Activated CD8-positive, alpha-beta T cell treated with anti-CD3 and anti-CD28 coated beads, Interleukin-2, amount 10 ng/mL, durations not matched to agents 7 days and 5 days (primary cell): Measurements from ENCODE around the gene LINGO4. TPM values are rescaled to one million over a fixed set of nuclear protein-coding genes. Genes with fewer than 3 reads are reported as not detected.
"Not testable (repeated sequence)": the region's sequence is repeated elsewhere in the genome, so short reads cannot be mapped to it uniquely, and the experiment has no call there.

Source experiments
- ATAC-seq: fragments of 150-1000 bp; cut with Tn5 transposase; one replicate; pipeline ENCODE4 v1.10.0; 2021; ENCODE audit warnings: moderate library complexity
- CTCF ChIA-PET: fragments of 350-600 bp; sonication (Branson Sonifier 250); formaldehyde crosslinking; loops from one replicate; lab custom pipeline; 2021; ENCODE audit warnings: antibody characterized with exemption; lab: Charles Lee
- POLR2A ChIA-PET: fragments of 350-600 bp; sonication (Branson Sonifier 250); formaldehyde crosslinking; loops from one replicate; lab custom pipeline; 2021; ENCODE audit warnings: antibody characterized with exemption; lab: Charles Lee
- DNase-seq: peaks from one replicate; pipeline ENCODE4 v3.0.0-alpha.2; 2020
- H3K27ac Mint-ChIP-seq: one replicate; pipeline ENCODE4 v1.8.0; 2021; ENCODE audit warnings: mild to moderate bottlenecking, mixed read lengths
- H3K27me3 Mint-ChIP-seq: one replicate; pipeline ENCODE4 v1.8.0; 2021; ENCODE audit warnings: low read depth, mixed read lengths
- H3K36me3 Mint-ChIP-seq: one replicate; pipeline ENCODE4 v1.8.0; 2021; ENCODE audit warnings: low read depth, mixed read lengths
- H3K4me1 Mint-ChIP-seq: one replicate; pipeline ENCODE4 v1.8.0; 2021; ENCODE audit warnings: low read depth, mixed read lengths
- H3K4me3 Mint-ChIP-seq: one replicate; pipeline ENCODE4 v1.8.0; 2021; ENCODE audit warnings: mild to moderate bottlenecking, mixed read lengths
- H3K9me3 Mint-ChIP-seq: one replicate; pipeline ENCODE4 v1.8.0; 2022; ENCODE audit warnings: mixed read lengths; ENCODE audit not compliant: insufficient read depth
- total RNA-seq, 2 experiments: library from RNA; stranded (reverse); gene quantifications; one replicate each; pipeline ENCODE4 v1.2.3, GENCODE V29; 2021

The LINGO4 gene
- total RNA-seq, 2 experiments from 2014 or later: 0.16 to 0.32 TPM

GRCh38 chr1:151780736-151781135 lies 24.5 kb downstream of the LINGO4 start:
- POLR2A ChIA-PET, H3K4me3 Mint-ChIP-seq, H3K4me1 Mint-ChIP-seq, DNase-seq, CTCF ChIA-PET, H3K27ac Mint-ChIP-seq, ATAC-seq, H3K36me3 Mint-ChIP-seq, H3K9me3 Mint-ChIP-seq, H3K27me3 Mint-ChIP-seq: not testable (repeated sequence)

GRCh38 chr1:151779852-151780251 lies 25.4 kb downstream of the LINGO4 start:
- Mint-ChIP-seq H3K27me3 (no peaks in the 10 kb centered on the region), H3K9me3 (no peaks in the 10 kb centered on the region), H3K27ac (no peak overlapping the region), H3K4me1 (peaks cover 2% of the 10 kb centered on the region), H3K36me3 (peaks cover 9% of the 10 kb centered on the region), H3K4me3 (no peak overlapping the region)
- ATAC-seq (no peak), DNase-seq (no peak)
- POLR2A ChIA-PET: no interaction called here
- CTCF ChIA-PET: no interaction called here

GRCh38 chr1:151777317-151777716 lies 27.9 kb downstream of the LINGO4 start:
- H3K4me3 Mint-ChIP-seq: no peak overlapping the region
- CTCF ChIA-PET: interaction anchor here (0.8 to 1.5 kb wide), 2 partner anchors 13 to 43 kb away, joined by 3 read pairs; partner anchors contain the start of gene TDRKH

GRCh38 chr1:151776665-151777062 lies 28.6 kb downstream of the LINGO4 start:
- Mint-ChIP-seq H3K9me3 (no peaks in the 10 kb centered on the region), H3K27me3 (no peaks in the 10 kb centered on the region), H3K4me1 (peaks cover 2% of the 10 kb centered on the region), H3K4me3 (no peak overlapping the region), H3K27ac (no peak overlapping the region), H3K36me3 (peaks cover 9% of the 10 kb centered on the region)
- ATAC-seq: no peak
- ChIA-PET POLR2A (interaction anchor here (0.7 kb wide), 1 partner anchor 35 kb away, joined by 3 read pairs; no protein-coding TSS in a partner anchor), CTCF (interaction anchor here (1.5 kb wide), 1 partner anchor 42 kb away, joined by 3 read pairs; no protein-coding TSS in a partner anchor)
- DNase-seq: no peak

More at GRCh38 chr1:151777317-151777716, 27.9 kb downstream of the LINGO4 start:
- ATAC-seq (no peak), DNase-seq (no peak)
- Mint-ChIP-seq H3K4me1 (peaks cover 2% of the 10 kb centered on the region), H3K27ac (no peak overlapping the region), H3K36me3 (peaks cover 9% of the 10 kb centered on the region), H3K27me3 (no peaks in the 10 kb centered on the region), H3K9me3 (no peaks in the 10 kb centered on the region)
- POLR2A ChIA-PET: interaction anchor here (0.6 to 1.0 kb wide), 2 partner anchors 10 to 35 kb away, joined by 3 to 4 read pairs; no protein-coding TSS in a partner anchor

- ChIA-PET CTCF (interaction anchor here (1.1 to 1.5 kb wide), 2 partner anchors 19 to 42 kb away, joined by 3 read pairs; no protein-coding TSS in a partner anchor), POLR2A (interaction anchor here (0.7 kb wide), 1 partner anchor 35 kb away, joined by 3 read pairs; no protein-coding TSS in a partner anchor)
- DNase-seq: no peak
- Mint-ChIP-seq H3K27me3 (no peaks in the 10 kb centered on the region), H3K4me3 (no peak overlapping the region), H3K4me1 (peaks cover 2% of the 10 kb centered on the region), H3K27ac (no peak overlapping the region), H3K9me3 (no peaks in the 10 kb centered on the region), H3K36me3 (peaks cover 5% of the 10 kb centered on the region)
- no peak for ATAC-seq
Observed at GRCh38 chr1:151775894-151776664, 29.1 kb downstream of the LINGO4 start.

- ChIA-PET POLR2A (interaction anchor here (1.9 kb wide), 1 partner anchor 11 kb away, joined by 9 read pairs; the partner anchor contains the start of gene MRPL9), CTCF (interaction anchor here (0.6 to 1.1 kb wide), 2 partner anchors 18 to 178 kb away, joined by 3 read pairs; no protein-coding TSS in a partner anchor)
- Mint-ChIP-seq H3K9me3 (no peaks in the 10 kb centered on the region), H3K4me3 (no peak overlapping the region), H3K4me1 (no peaks in the 10 kb centered on the region), H3K27ac (no peak overlapping the region), H3K36me3 (peaks cover 5% of the 10 kb centered on the region), H3K27me3 (no peaks in the 10 kb centered on the region)
- no peak for DNase-seq
- no peak for ATAC-seq
Observed at GRCh38 chr1:151774256-151774922, 30.8 kb downstream of the LINGO4 start.

GRCh38 chr1:151773702-151774101 lies 31.5 kb downstream of the LINGO4 start:
- POLR2A ChIA-PET: interaction anchor here (1.9 kb wide), 1 partner anchor 10 kb away, joined by 9 read pairs; the partner anchor contains the start of gene MRPL9
- H3K27me3 Mint-ChIP-seq: no peaks in the 10 kb centered on the region
- H3K27ac Mint-ChIP-seq: no peak overlapping the region
- CTCF ChIA-PET: interaction anchor here (0.6 kb wide), 1 partner anchor 179 kb away, joined by 3 read pairs; no protein-coding TSS in a partner anchor
- no peaks in the 10 kb centered on the region for H3K4me1 Mint-ChIP-seq
- ATAC-seq: no peak
- H3K4me3 Mint-ChIP-seq: no peak overlapping the region
- no peak for DNase-seq
- H3K9me3 Mint-ChIP-seq: no peaks in the 10 kb centered on the region
- peaks cover 5% of the 10 kb centered on the region for H3K36me3 Mint-ChIP-seq

GRCh38 chr1:151769270-151769669 lies 35.9 kb downstream of the LINGO4 start:
- DNase-seq, POLR2A ChIA-PET, ATAC-seq, H3K27ac Mint-ChIP-seq, H3K4me3 Mint-ChIP-seq, H3K27me3 Mint-ChIP-seq, H3K36me3 Mint-ChIP-seq, H3K9me3 Mint-ChIP-seq, CTCF ChIA-PET: not testable (repeated sequence)
- H3K4me1 Mint-ChIP-seq: peaks cover 10% of the 10 kb centered on the region

- DNase-seq, H3K9me3 Mint-ChIP-seq, H3K27ac Mint-ChIP-seq, ATAC-seq, H3K36me3 Mint-ChIP-seq, H3K4me3 Mint-ChIP-seq, CTCF ChIA-PET, H3K27me3 Mint-ChIP-seq: not testable (repeated sequence)
- H3K4me1 Mint-ChIP-seq: peaks cover 18% of the 10 kb centered on the region
- POLR2A ChIA-PET: interaction anchor here (1.6 kb wide), 1 partner anchor 21 kb away, joined by 4 read pairs; no protein-coding TSS in a partner anchor
Observed at GRCh38 chr1:151768351-151769066, 36.7 kb downstream of the LINGO4 start.

GRCh38 chr1:151763990-151764389 lies 41.2 kb downstream of the LINGO4 start:
- DNase-seq (no peak), ATAC-seq (no peak)
- no peaks in the 10 kb centered on the region for H3K27me3 Mint-ChIP-seq
- H3K9me3 Mint-ChIP-seq: no peaks in the 10 kb centered on the region
- peak overlapping the region; percentile 81 for H3K4me3 Mint-ChIP-seq
- POLR2A ChIA-PET: interaction anchor here (0.7 to 2.5 kb wide), 4 partner anchors 10 to 1770 kb away, joined by 4 to 15 read pairs (median 6); partner anchors contain the start of genes PSMB4 and TDRKH
- peak overlapping the region; percentile 91 for H3K27ac Mint-ChIP-seq
- peaks cover 29% of the 10 kb centered on the region for H3K36me3 Mint-ChIP-seq
- peaks cover 34% of the 10 kb centered on the region for H3K4me1 Mint-ChIP-seq
- CTCF ChIA-PET: interaction anchor here (1.1 to 2.6 kb wide), 7 partner anchors 11 to 73 kb away, joined by 3 to 14 read pairs (median 5); partner anchors contain the start of gene TDRKH
